PC-3 (cell line): Measurements from ENCODE around the gene SPEM3. TPM values are rescaled to one million over a fixed set of nuclear protein-coding genes. Genes with fewer than 3 reads are reported as not detected.

ENCODE experiments used
- ATAC-seq: fragments of 200-7000 bp; cut with Tn5 transposase; 2 replicates; pipeline ENCODE4 v1.9.1; 2020; ENCODE audit warnings: mild to moderate bottlenecking, moderate library complexity
- BruUV-seq: library from RNA; stranded (reverse); fragments of 400-500 nt; replicated peaks from 2 replicates; lab custom pipeline; 2021; lab: Mats Ljungman, UMichigan
- CTCF ChIA-PET: fragments of 300-600 bp; sonication (Branson Sonifier 250); formaldehyde crosslinking; loops from one replicate; lab custom pipeline; 2022; ENCODE audit warnings: antibody characterized with exemption; lab: Charles Lee
- POLR2A ChIA-PET: fragments of 300-600 bp; sonication (Branson Sonifier 250); formaldehyde crosslinking; loops from one replicate; lab custom pipeline; 2022; ENCODE audit warnings: antibody characterized with exemption; ENCODE audit not compliant: unreplicated experiment; lab: Charles Lee
- DNase-seq: peaks from one replicate; pipeline ENCODE4 v3.0.0-alpha.2; 2015
- H2AFZ ChIP-seq: fragments of 300-600 bp; sonication (generic); 2 replicates; pipeline ENCODE4 v1.6.0; 2016; ENCODE audit warnings: antibody characterized with exemption, low read length
- H3F3A ChIP-seq: fragments of 300-600 bp; sonication (generic); one replicate; pipeline ENCODE4 v1.6.0; 2017; ENCODE audit warnings: antibody characterized with exemption, low read length, control low read depth, mild to moderate bottlenecking; ENCODE audit not compliant: unreplicated experiment
- H3K27ac ChIP-seq: fragments of 300-600 bp; sonication (generic); 2 replicates; pipeline ENCODE4 v1.5.1; 2016; ENCODE audit warnings: mild to moderate bottlenecking, low read length
- H3K27me3 ChIP-seq: fragments of 300-600 bp; sonication (generic); 2 replicates; pipeline ENCODE4 v1.6.1; 2016; ENCODE audit warnings: low read length, mixed read lengths
- H3K36me3 ChIP-seq: fragments of 300-600 bp; sonication (generic); 2 replicates; pipeline ENCODE4 v1.6.1; 2016; ENCODE audit warnings: low read depth, mixed run types, low read length, mixed read lengths
- H3K4me1 ChIP-seq: fragments of 300-600 bp; sonication (generic); 2 replicates; pipeline ENCODE4 v1.5.1; 2016; ENCODE audit warnings: low read length; ENCODE audit not compliant: insufficient read depth
- H3K4me2 ChIP-seq: fragments of 300-600 bp; sonication (generic); 2 replicates; pipeline ENCODE4 v1.6.0; 2016; ENCODE audit warnings: low read length
- H3K4me3 ChIP-seq: fragments of 300-600 bp; sonication (generic); 2 replicates; pipeline ENCODE4 v1.5.1; 2016; ENCODE audit warnings: mild to moderate bottlenecking, low read length, mixed read lengths
- H3K79me2 ChIP-seq: fragments of 300-600 bp; sonication (generic); 2 replicates; pipeline ENCODE4 v1.6.1; 2017; ENCODE audit warnings: low read length, mixed read lengths
- H3K9ac ChIP-seq: fragments of 300-600 bp; sonication (generic); 2 replicates; pipeline ENCODE4 v1.6.0; 2016; ENCODE audit warnings: mild to moderate bottlenecking, low read length
- H3K9me2 ChIP-seq: fragments of 300-600 bp; sonication (generic); replicated peaks from 2 replicates; pipeline ENCODE4 v1.6.1; 2016; ENCODE audit warnings: mixed run types, low read length, mixed read lengths
- H3K9me3 ChIP-seq: fragments of 300-600 bp; sonication (generic); 2 replicates; pipeline ENCODE4 v1.6.1; 2016; ENCODE audit warnings: low read length, mixed read lengths
- H4K20me1 ChIP-seq: fragments of 300-600 bp; sonication (generic); 2 replicates; pipeline ENCODE4 v1.6.1; 2016; ENCODE audit warnings: low read length, mixed read lengths
- EZH2 ChIP-seq: fragments of 300-600 bp; sonication (generic); IDR thresholded peaks from one replicate; pipeline ENCODE4 v1.6.1; 2017; ENCODE audit warnings: antibody characterized with exemption, mild to moderate bottlenecking, low read length; ENCODE audit not compliant: unreplicated experiment
- EZH2phosphoT487 ChIP-seq: fragments of 300-600 bp; sonication (generic); IDR thresholded peaks from 2 replicates; pipeline ENCODE4 v1.6.1; 2018; ENCODE audit warnings: mild to moderate bottlenecking, antibody characterized with exemption, low read length, borderline replicate concordance
- intact Hi-C: fragments of 100-400 bp; cut with micrococcal nuclease; formaldehyde crosslinking; loops from 2 replicates; pipeline ENCODE4 v1.9.0; 2023
- total RNA-seq: library from RNA; depleted of rRNA; stranded (reverse); fragments of >200 nt; gene quantifications from 2 replicates; pipeline ENCODE4 v1.2.3, GENCODE V29; 2014
- TF ChIP-seq, protein P1 (sequence below): fragments of 300-600 bp; sonication (generic); conservative IDR thresholded peaks from 2 replicates; pipeline ENCODE4 v1.5.1; 2017; ENCODE audit warnings: antibody characterized with exemption, low read depth, mild to moderate bottlenecking, low read length

The SPEM3 gene
- total RNA-seq, 1 experiment from 2014 or later = not detected

DNA sequence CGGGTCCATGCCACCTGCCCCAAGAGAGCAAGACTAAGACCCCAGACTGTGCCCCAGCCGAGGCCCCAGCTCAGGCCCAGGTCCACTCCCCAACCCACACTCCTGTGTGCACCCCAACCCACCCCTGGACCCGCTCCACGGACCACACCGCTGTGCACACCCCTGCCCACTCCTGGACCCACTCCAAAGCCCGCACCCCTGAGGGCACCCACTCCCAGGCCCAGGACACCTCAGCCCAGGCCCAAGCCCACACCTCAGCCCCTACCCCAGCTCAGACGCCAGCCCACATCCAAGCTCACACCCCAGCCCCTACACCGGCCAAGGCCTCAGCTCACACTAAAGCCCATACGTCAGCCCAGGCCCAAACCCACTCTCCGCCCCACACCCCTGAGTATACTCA is 1.1 kb downstream of the SPEM3 start:
- Histone ChIP-seq H3K79me2 (no peaks in the 10 kb centered on the region), H4K20me1 (no peaks in the 10 kb centered on the region), H3K9me3 (no peaks in the 10 kb centered on the region), H3K4me2 (no peak overlapping the region), H2AFZ (no peak overlapping the region), H3F3A (no peaks in the 10 kb centered on the region), H3K4me3 (no peak overlapping the region), H3K9ac (no peak overlapping the region), H3K27me3 (no peaks in the 10 kb centered on the region), H3K9me2 (no peaks in the 10 kb centered on the region), H3K36me3 (no peaks in the 10 kb centered on the region), H3K27ac (no peak overlapping the region), H3K4me1 (no peaks in the 10 kb centered on the region)
- ChIA-PET CTCF (no interaction called here), POLR2A (no interaction called here)
- intact Hi-C loops = no loop called here
- TF ChIP-seq, protein P1, sequence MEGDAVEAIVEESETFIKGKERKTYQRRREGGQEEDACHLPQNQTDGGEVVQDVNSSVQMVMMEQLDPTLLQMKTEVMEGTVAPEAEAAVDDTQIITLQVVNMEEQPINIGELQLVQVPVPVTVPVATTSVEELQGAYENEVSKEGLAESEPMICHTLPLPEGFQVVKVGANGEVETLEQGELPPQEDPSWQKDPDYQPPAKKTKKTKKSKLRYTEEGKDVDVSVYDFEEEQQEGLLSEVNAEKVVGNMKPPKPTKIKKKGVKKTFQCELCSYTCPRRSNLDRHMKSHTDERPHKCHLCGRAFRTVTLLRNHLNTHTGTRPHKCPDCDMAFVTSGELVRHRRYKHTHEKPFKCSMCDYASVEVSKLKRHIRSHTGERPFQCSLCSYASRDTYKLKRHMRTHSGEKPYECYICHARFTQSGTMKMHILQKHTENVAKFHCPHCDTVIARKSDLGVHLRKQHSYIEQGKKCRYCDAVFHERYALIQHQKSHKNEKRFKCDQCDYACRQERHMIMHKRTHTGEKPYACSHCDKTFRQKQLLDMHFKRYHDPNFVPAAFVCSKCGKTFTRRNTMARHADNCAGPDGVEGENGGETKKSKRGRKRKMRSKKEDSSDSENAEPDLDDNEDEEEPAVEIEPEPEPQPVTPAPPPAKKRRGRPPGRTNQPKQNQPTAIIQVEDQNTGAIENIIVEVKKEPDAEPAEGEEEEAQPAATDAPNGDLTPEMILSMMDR = no peak
- no peak for TF ChIP-seq EZH2phosphoT487
- no peak for TF ChIP-seq EZH2
- DNase-seq = no peak
- ATAC-seq = no peak
- BruUV-seq = no TSS peak

DNA sequence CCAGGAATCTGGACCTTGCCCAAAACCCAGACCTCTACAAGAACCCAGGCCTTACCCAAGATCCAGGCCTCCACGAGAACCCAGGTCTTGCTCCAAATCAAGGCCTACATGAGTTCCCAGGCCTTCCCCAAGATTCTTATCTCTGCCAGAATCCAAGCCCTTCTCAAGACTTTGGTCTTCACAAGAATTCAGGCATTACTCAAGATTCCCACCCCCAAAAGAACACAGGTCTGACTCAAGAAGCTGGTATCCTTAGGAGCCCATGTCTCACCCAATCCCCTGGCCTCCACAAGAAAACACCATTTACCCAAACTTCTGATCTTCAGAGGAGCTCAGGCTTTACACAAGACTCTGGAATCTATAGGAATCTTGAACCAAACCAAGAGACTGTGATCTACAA is 2.6 kb downstream of the SPEM3 start:
- intact Hi-C loops = no loop called here
- Histone ChIP-seq H3K27ac (no peak overlapping the region), H3K4me2 (no peak overlapping the region), H3K4me3 (no peak overlapping the region), H3K9me2 (no peaks in the 10 kb centered on the region), H3K4me1 (0 out of 2 replicates have a peak, but pooled peaks cover under 1% of the 10 kb centered on the region), H3K79me2 (no peaks in the 10 kb centered on the region), H3K36me3 (no peaks in the 10 kb centered on the region), H2AFZ (no peak overlapping the region), H3K27me3 (no peaks in the 10 kb centered on the region), H3K9ac (no peak overlapping the region), H4K20me1 (no peaks in the 10 kb centered on the region), H3K9me3 (no peaks in the 10 kb centered on the region), H3F3A (no peaks in the 10 kb centered on the region)
- ATAC-seq (no peak), DNase-seq (no peak)
- BruUV-seq = no TSS peak
- TF ChIP-seq, protein P1 = no peak
- TF ChIP-seq EZH2phosphoT487 (no peak), EZH2 (no peak)
- ChIA-PET CTCF (no interaction called here), POLR2A (no interaction called here)

DNA sequence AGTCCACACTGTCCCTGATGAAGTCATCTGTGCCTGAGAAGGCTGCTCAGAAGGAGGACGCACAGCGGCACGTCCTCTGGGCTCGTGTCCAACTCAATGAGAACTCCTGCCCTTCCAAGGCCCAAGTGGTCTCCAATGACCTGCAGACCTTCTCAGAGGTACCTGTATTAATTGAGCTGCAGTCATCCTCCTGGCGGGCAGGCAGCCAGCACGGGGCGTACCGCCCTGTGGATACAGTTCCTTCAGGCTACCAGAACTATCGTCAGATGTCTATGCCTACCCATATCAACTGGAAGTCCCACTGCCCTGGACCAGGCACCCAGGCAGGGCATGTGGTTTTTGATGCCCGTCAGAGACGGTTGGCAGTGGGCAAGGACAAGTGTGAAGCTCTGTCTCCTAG is 3.6 kb downstream of the SPEM3 start:
- no peak overlapping the region for H2AFZ ChIP-seq
- intact Hi-C loops = no loop called here
- H3K79me2 ChIP-seq = 0 out of 2 replicates have a peak, but pooled peaks cover 5% of the 10 kb centered on the region
- ATAC-seq (no peak), DNase-seq (no peak)
- H3K4me2 ChIP-seq = no peak overlapping the region
- no peaks in the 10 kb centered on the region for H3K9me3 ChIP-seq
- POLR2A ChIA-PET = interaction anchor here (0.7 kb wide), 1 partner anchor 103 kb away, joined by 3 read pairs; no protein-coding TSS in a partner anchor
- no peaks in the 10 kb centered on the region for H3K9me2 ChIP-seq
- H3K4me1 ChIP-seq = 0 out of 2 replicates have a peak, but pooled peaks cover 4% of the 10 kb centered on the region
- no peaks in the 10 kb centered on the region for H3F3A ChIP-seq
- H4K20me1 ChIP-seq = no peaks in the 10 kb centered on the region
- no peaks in the 10 kb centered on the region for H3K36me3 ChIP-seq
- CTCF ChIA-PET = no interaction called here
- no peak overlapping the region for H3K27ac ChIP-seq
- H3K4me3 ChIP-seq = no peak overlapping the region
- TF ChIP-seq EZH2 = no peak
- H3K27me3 ChIP-seq = no peaks in the 10 kb centered on the region
- BruUV-seq = no TSS peak
- no peak overlapping the region for H3K9ac ChIP-seq
